ENCODE results near the gene EFNA3. TPM values are rescaled to one million over a fixed set of nuclear protein-coding genes. Genes with fewer than 3 reads are reported as not detected.

EFNA3 gene
- total RNA-seq, 2 donors from 2014 or later: 1.1 to 1.4 TPM

- no peak for ATAC-seq
- intact Hi-C loops (cut with DNase I): no loop called here
- no peak for DNase-seq
Measured at GRCh38 chr1:155123801-155124200, 45.2 kb downstream of the EFNA3 start.

GRCh38 chr1:155124503-155125463, 46.1 kb downstream of the EFNA3 start:
- intact Hi-C loops (cut with DNase I): loop anchor here in 1 of 2 donors (5.0 kb wide), 1 partner anchor 32 kb away; no protein-coding TSS in a partner anchor
- DNase-seq (no peak), ATAC-seq (no peak)

DNA sequence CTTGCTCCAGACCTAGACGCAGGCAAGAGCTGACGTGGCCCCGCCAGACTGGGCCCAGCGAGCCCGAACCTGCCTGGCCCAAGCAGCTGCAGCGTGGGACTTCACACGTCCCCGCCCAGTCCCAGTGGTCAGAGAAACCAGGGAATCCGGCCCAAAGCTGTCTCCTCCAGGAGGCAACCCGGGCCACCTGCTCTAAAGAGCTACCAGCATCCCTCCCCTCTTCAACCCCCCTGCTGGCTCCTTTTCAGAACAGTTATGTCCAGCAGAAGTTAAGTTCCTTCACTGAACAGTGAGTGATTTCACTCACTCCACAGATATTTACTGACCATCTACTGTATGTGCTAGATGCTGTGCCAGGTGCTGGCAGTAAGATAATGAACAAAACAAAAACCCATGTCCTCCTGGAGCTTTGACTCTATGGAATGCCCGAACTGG, 46.9 kb downstream of the EFNA3 start:
- DNase-seq (no peak), ATAC-seq (no peak)
- intact Hi-C loops (cut with DNase I): loop anchor here in 1 of 2 donors (5.0 kb wide), 1 partner anchor 33 kb away; no protein-coding TSS in a partner anchor

DNA sequence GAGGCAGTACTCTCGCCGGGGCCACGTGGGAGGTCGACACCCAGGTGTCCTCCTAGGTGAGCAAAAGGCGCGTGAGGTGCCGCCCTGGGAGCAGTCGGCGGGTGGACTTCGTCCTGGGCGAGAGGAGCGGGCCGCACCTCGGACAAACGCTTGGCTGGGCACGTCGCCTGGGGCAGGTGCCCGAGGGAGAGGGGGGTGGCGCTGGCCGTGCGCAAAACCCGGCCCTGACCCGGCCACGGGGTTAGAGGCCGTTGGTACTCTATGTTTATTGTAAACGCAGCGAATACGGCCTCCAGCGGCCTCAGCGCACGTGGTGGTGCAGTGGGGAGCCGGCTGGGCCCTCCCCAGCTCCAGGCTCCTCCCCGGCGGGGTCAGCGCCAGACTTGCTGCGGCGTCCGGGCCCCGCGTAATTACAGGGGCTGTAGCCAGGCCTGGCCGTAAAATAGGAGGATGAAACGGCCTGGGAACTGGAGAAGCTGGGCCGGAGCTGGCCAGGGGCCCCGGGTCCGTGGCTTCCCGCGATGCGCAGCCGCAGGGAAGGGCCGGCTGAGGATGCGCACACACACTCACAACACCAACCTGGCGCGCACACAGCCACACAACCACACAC, 47.4 kb downstream of the EFNA3 start:
- ATAC-seq (peak; percentile 38 to 45), DNase-seq (peak; percentile 79)
- intact Hi-C loops (cut with DNase I): loop anchor here in 1 of 2 donors (5.0 kb wide), 1 partner anchor 34 kb away; no protein-coding TSS in a partner anchor

GRCh38 chr1:155126556-155127104, 48.0 kb downstream of the EFNA3 start:
- peak; percentile 46 for DNase-seq
- intact Hi-C loops (cut with DNase I): loop anchor here in 1 of 2 donors (5.0 kb wide), 1 partner anchor 34 kb away; no protein-coding TSS in a partner anchor
- peak; percentile 2 to 7 for ATAC-seq

GRCh38 chr1:155127105-155127966, 48.7 kb downstream of the EFNA3 start, which contains the start of gene EFNA1:
Gene EFNA1 (plus strand): TSS chr1:155127876. CDS start chr1:155127978, 102 bp downstream.
- ATAC-seq (peak; percentile 74 to 75), DNase-seq (peak; percentile 82)
- intact Hi-C loops (cut with DNase I): loop anchor here in 1 of 2 donors (5.0 kb wide), 1 partner anchor 35 kb away; no protein-coding TSS in a partner anchor

GRCh38 chr1:155127967-155128754, 49.5 kb downstream of the EFNA3 start:
- no peak for DNase-seq
- intact Hi-C loops (cut with DNase I): loop anchor here in 1 of 2 donors (5.0 kb wide), 1 partner anchor 36 kb away; no protein-coding TSS in a partner anchor
- peak in 1 of 2 donors; percentile 10 for ATAC-seq

DNA sequence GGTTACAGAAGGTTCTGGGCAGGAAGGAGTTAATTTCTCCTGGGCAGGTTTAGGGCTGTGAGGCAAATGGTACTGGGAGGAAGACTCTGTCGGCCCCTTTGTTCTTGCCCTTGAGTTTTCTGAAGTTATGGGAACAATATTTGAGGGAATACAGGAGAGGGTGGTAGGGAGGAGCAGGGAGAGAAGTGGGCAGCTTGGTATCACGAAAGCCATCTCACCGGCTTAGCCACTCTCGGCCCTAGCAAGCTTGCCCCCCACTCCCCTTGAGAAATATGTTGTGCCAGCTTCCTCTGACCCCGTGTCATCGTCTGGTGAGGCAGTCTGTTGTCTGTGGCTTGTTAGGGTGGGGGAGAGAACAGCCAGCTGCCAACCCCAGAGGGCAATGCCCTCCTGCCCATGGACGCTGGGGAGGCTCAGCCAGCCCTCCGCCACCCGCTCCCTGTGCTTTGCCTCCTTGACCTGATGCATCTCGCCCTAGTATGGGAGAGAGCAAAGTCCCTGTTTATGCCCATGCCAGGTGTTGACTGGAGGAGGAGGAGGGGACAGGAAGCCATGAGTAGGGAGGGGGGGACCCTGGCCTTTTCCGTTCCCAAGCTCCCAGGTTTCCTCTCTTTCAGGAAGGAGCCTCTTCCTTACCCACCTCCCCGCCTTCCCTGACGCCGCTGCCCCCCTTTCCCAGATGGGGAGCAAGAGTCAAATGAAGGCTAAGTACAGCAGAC, 50.3 kb downstream of the EFNA3 start:
- intact Hi-C loops (cut with DNase I): loop anchor here in 1 of 2 donors (5.0 kb wide), 1 partner anchor 37 kb away; no protein-coding TSS in a partner anchor
- peak; percentile 2 to 13 for ATAC-seq
- peak; percentile 48 for DNase-seq

DNA sequence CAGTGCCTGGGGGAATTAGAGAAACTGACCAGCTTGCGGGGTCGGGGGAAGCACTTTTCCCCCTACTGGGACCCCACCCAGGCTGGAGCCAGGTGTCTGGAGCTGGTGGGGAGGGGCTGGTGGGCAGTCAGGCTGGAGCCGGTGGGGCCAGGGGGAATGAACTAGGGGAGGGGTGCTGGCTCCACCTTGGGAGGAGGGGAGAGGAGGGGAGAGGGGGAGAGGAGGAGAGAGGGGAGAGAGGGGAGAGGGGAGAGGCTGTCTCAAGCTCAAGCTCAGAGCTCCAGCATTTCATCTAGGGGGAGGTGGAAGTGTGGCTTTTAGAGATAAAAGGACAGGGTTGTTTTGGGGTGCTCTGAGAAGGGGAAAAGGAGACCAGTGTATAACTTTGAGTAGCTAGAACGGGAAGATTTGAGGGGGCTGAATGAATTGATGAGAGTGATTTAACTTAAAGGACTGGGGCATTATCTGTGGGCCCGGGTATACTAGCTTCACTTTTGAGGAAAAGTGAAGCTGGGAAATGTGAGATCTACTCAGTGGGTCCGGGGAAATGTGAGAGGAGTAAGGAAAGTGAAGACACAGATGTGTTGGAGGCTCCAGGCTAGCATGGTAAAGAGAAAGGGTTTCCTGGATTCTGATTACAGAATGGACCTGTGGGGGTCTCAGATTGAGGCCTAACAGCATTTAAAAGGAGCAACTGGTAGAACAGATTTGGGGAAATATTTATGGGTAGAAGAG, 51.8 kb downstream of the EFNA3 start:
- DNase-seq (no peak), ATAC-seq (no peak)
- intact Hi-C loops (cut with DNase I): no loop called here

DNA sequence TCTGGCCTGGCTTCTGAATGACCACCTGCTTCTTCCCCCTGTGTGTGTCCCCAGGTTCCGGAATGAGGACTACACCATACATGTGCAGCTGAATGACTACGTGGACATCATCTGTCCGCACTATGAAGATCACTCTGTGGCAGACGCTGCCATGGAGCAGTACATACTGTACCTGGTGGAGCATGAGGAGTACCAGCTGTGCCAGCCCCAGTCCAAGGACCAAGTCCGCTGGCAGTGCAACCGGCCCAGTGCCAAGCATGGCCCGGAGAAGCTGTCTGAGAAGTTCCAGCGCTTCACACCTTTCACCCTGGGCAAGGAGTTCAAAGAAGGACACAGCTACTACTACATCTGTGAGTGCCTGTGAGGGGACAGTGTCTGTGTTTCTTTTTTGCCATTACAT, 52.6 kb downstream of the EFNA3 start:
- ATAC-seq: no peak
- intact Hi-C loops (cut with DNase I): no loop called here
- peak; percentile 62 for DNase-seq

GRCh38 chr1:155131856-155132255, 53.2 kb downstream of the EFNA3 start:
- intact Hi-C loops (cut with DNase I): no loop called here
- ATAC-seq: no peak
- DNase-seq: no peak

DNA sequence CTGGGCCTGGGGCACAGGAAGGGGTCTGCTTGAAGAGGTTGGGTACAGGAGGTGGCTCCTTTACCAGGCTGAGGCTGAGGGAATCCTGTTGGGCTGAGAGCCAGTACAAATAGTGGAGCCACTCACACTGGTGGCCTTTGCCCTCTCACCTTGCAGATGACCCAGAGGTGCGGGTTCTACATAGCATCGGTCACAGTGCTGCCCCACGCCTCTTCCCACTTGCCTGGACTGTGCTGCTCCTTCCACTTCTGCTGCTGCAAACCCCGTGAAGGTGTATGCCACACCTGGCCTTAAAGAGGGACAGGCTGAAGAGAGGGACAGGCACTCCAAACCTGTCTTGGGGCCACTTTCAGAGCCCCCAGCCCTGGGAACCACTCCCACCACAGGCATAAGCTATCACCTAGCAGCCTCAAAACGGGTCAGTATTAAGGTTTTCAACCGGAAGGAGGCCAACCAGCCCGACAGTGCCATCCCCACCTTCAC, 55.2 kb downstream of the EFNA3 start:
- no peak for DNase-seq
- ATAC-seq: no peak
- intact Hi-C loops (cut with DNase I): no loop called here

- no peak for DNase-seq
- no peak for ATAC-seq
- intact Hi-C loops (cut with DNase I): no loop called here
Measured at GRCh38 chr1:155134322-155134721, 55.7 kb downstream of the EFNA3 start.

DNA sequence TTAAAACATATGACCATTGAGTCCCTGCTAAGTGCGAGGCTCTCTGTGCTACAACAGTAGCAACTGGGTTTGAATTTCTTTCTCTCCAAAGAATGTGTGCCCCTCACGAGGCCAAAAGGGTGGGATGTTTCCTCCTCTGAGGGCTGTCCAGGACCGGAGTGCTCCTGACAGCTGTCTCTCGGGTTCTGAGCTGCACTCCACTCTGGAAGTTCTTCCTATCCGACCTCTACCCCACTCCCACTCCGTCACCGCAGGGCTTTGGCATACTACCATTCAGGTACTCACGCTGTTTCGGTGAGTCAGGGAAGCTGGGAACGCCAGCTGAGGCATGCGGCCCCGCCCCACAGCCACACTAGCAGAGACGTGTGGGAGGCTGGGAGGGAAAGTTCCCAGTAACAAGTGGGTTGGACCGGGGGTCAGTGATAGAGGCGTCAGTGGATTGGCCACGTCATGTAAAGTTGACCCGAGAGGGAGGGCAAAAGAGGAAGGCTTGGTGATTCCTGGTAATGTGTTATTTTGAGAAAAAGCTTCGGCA, 56.3 kb downstream of the EFNA3 start:
- peak; percentile 70 to 89 for ATAC-seq
- peak; percentile 95 for DNase-seq
- intact Hi-C loops (cut with DNase I): no loop called here

GRCh38 chr1:155135415-155136028, 56.9 kb downstream of the EFNA3 start, which contains the start of gene SLC50A1:
Gene SLC50A1 (plus strand): TSS chr1:155135852. CDS start chr1:155135912, 60 bp downstream.
- DNase-seq: peak; percentile 96
- intact Hi-C loops (cut with DNase I): no loop called here
- peak; percentile 94 for ATAC-seq

Data from left cardiac atrium (tissue), 4 donors.